Smooth muscle cell (in vitro differentiated cells): ENCODE data around the gene TEX10. TPM values are rescaled to one million over a fixed set of nuclear protein-coding genes. Genes with fewer than 3 reads are reported as not detected.

Experiments used
- DNase-seq: peaks from one replicate; lab custom pipeline; 2025; ENCODE audit not compliant: unreplicated experiment; lab: John Stamatoyannopoulos, UW
- H2AFZ ChIP-seq: fragments of 200-600 bp; sonication (generic); 2 replicates; pipeline ENCODE4 v1.6.0; 2016; ENCODE audit warnings: antibody characterized with exemption, low read depth, mild to moderate bottlenecking
- H3F3A ChIP-seq: fragments of 200-600 bp; sonication (generic); 2 replicates; pipeline ENCODE4 v1.6.0; 2017; ENCODE audit warnings: antibody characterized with exemption, low read depth
- H3K27ac ChIP-seq: fragments of 200-600 bp; sonication (generic); 2 replicates; pipeline ENCODE4 v1.5.1; 2016; ENCODE audit warnings: low read depth, mild to moderate bottlenecking
- H3K27me3 ChIP-seq: fragments of 200-600 bp; sonication (generic); 2 replicates; pipeline ENCODE4 v1.6.1; 2016; ENCODE audit warnings: low read depth, mild to moderate bottlenecking
- H3K36me3 ChIP-seq: fragments of 200-600 bp; sonication (generic); 2 replicates; pipeline ENCODE4 v1.5.1; 2016; ENCODE audit warnings: low read depth
- H3K4me1 ChIP-seq: fragments of 200-600 bp; sonication (generic); 2 replicates; pipeline ENCODE4 v1.5.1; 2016; ENCODE audit warnings: low read depth
- H3K4me2 ChIP-seq: fragments of 200-600 bp; sonication (generic); 2 replicates; pipeline ENCODE4 v1.6.0; 2016; ENCODE audit warnings: mild to moderate bottlenecking
- H3K4me3 ChIP-seq: fragments of 200-600 bp; sonication (generic); 2 replicates; pipeline ENCODE4 v1.5.1; 2016; ENCODE audit warnings: mild to moderate bottlenecking
- H3K79me2 ChIP-seq: fragments of 200-600 bp; sonication (generic); 2 replicates; pipeline ENCODE4 v1.6.0; 2016; ENCODE audit warnings: low read depth, mild to moderate bottlenecking
- H3K9ac ChIP-seq: fragments of 200-600 bp; sonication (generic); 2 replicates; pipeline ENCODE4 v1.6.0; 2016; ENCODE audit warnings: low read depth
- H3K9me3 ChIP-seq: fragments of 200-600 bp; sonication (generic); replicated peaks from 2 replicates; pipeline ENCODE4 v1.5.1; 2016; ENCODE audit warnings: low read depth
- H4K20me1 ChIP-seq: fragments of 200-600 bp; sonication (generic); 2 replicates; pipeline ENCODE4 v1.6.0; 2016; ENCODE audit warnings: low read depth
- CTCF ChIP-seq: fragments of 200-600 bp; sonication (generic); IDR thresholded peaks from 2 replicates; pipeline ENCODE4 v1.5.1; 2017; ENCODE audit warnings: borderline replicate concordance, mild to moderate bottlenecking, antibody characterized with exemption; ENCODE audit not compliant: insufficient read depth, poor library complexity, severe bottlenecking
- WGBS: methylation state at CpG from one replicate; pipeline ENCODE4 v1.1.7; 2016; ENCODE audit warnings: low lambda C conversion rate; 5-methylcytosine and 5-hydroxymethylcytosine counted together
- polyA plus RNA-seq: library from polyadenylated mRNA; unstranded; fragments of >200 nt; fragmentation: Nextera tagmentation; extraction: Ambion mirVana; gene quantifications from 2 replicates; pipeline ENCODE4 v1.2.1, GENCODE V29; 2016
- total RNA-seq: library from RNA; depleted of rRNA; stranded (reverse); fragments of >200 nt; gene quantifications from 2 replicates; pipeline ENCODE4 v1.2.3, GENCODE V29; 2014

The TEX10 gene
- total and polyA plus RNA-seq, 2 experiments from 2014 or later: 13.5 to 29.2 TPM

- Histone ChIP-seq H3K9ac (no peak overlapping the region), H4K20me1 (no peaks in the 10 kb centered on the region), H3K79me2 (no peaks in the 10 kb centered on the region), H3F3A (no peaks in the 10 kb centered on the region), H3K27ac (no peak overlapping the region), H3K27me3 (no peaks in the 10 kb centered on the region), H3K4me2 (no peak overlapping the region), H3K9me3 (peaks cover 6% of the 10 kb centered on the region), H3K36me3 (peaks cover 12% of the 10 kb centered on the region), H3K4me1 (no peaks in the 10 kb centered on the region), H3K4me3 (no peak overlapping the region), H2AFZ (no peak overlapping the region)
- no peak for DNase-seq
- no peak for TF ChIP-seq CTCF
- WGBS: 61% methylated on average over 4 of the region's 4 CpGs
Observed at GRCh38 chr9:100282388-100282719, 70.4 kb downstream of the TEX10 start.

GRCh38 chr9:100281676-100282387, 70.9 kb downstream of the TEX10 start:
- H3K9me3 ChIP-seq: peaks cover 6% of the 10 kb centered on the region
- no peaks in the 10 kb centered on the region for H4K20me1 ChIP-seq
- H3K9ac ChIP-seq: no peak overlapping the region
- H3K4me2 ChIP-seq: no peak overlapping the region
- H3K4me1 ChIP-seq: no peaks in the 10 kb centered on the region
- DNase-seq: no peak
- H3F3A ChIP-seq: no peaks in the 10 kb centered on the region
- no peak overlapping the region for H3K4me3 ChIP-seq
- WGBS: 64% methylated on average over 7 of the region's 7 CpGs
- no peak for TF ChIP-seq CTCF
- H2AFZ ChIP-seq: no peak overlapping the region
- no peaks in the 10 kb centered on the region for H3K79me2 ChIP-seq
- H3K27me3 ChIP-seq: no peaks in the 10 kb centered on the region
- H3K27ac ChIP-seq: no peak overlapping the region
- peaks cover 12% of the 10 kb centered on the region for H3K36me3 ChIP-seq

- no peaks in the 10 kb centered on the region for H3K4me1 ChIP-seq
- no peaks in the 10 kb centered on the region for H4K20me1 ChIP-seq
- H3K27ac ChIP-seq: no peak overlapping the region
- H3K9ac ChIP-seq: no peak overlapping the region
- no peaks in the 10 kb centered on the region for H3K79me2 ChIP-seq
- no peak overlapping the region for H3K4me3 ChIP-seq
- no peaks in the 10 kb centered on the region for H3F3A ChIP-seq
- DNase-seq: no peak
- peaks cover 12% of the 10 kb centered on the region for H3K36me3 ChIP-seq
- 52% methylated on average over 2 of the region's 2 CpGs for WGBS
- no peaks in the 10 kb centered on the region for H3K27me3 ChIP-seq
- peaks cover 6% of the 10 kb centered on the region for H3K9me3 ChIP-seq
- no peak overlapping the region for H2AFZ ChIP-seq
- H3K4me2 ChIP-seq: no peak overlapping the region
- no peak for TF ChIP-seq CTCF
Observed at GRCh38 chr9:100281066-100281465, 71.7 kb downstream of the TEX10 start.
